Measurements from ENCODE around the gene KCNH3.

KCNH3 gene

DNA sequence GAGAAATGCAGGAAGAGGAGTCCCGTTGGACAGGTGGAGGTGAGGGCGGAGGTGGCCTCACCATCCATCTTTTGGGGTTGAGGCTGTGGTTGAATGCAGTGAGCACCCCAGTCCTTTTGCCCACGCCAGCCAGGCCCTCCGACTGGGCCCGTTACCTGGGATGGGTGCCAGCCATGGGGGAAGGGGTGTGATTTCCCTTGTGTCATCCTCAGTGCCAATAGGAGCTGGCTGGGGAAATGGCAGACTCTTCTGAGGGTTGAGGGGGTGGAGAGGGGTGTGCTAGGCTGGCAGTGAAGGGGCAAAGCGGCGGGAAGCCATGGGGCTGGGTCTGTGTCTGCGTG is 9.6 kb downstream of the KCNH3 start:
- DNase-seq = no peak

DNA sequence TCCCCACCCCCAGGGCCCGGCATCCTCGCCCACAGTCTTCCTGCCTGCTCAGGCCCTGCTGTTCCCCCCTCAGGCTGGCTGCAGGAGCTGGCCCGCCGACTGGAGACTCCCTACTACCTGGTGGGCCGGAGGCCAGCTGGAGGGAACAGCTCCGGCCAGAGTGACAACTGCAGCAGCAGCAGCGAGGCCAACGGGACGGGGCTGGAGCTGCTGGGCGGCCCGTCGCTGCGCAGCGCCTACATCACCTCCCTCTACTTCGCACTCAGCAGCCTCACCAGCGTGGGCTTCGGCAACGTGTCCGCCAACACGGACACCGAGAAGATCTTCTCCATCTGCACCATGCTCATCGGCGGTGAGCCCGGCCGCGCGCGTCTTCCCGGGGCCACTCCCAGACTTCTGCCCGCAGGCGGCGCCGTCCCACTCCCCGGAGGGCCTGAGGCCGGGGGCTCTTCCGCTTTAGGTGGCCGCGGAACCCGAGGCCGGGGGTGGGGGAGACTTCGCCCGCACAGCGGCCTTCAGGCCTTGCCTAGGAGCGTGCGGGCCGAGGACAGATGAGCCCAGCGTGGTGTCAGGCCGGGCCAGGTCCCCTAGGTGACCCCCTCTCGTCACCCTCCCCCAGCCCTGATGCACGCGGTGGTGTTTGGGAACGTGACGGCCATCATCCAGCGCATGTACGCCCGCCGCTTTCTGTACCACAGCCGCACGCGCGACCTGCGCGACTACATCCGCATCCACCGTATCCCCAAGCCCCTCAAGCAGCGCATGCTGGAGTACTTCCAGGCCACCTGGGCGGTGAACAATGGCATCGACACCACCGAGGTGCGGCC is 10.2 kb downstream of the KCNH3 start:
- no peak for DNase-seq

DNA sequence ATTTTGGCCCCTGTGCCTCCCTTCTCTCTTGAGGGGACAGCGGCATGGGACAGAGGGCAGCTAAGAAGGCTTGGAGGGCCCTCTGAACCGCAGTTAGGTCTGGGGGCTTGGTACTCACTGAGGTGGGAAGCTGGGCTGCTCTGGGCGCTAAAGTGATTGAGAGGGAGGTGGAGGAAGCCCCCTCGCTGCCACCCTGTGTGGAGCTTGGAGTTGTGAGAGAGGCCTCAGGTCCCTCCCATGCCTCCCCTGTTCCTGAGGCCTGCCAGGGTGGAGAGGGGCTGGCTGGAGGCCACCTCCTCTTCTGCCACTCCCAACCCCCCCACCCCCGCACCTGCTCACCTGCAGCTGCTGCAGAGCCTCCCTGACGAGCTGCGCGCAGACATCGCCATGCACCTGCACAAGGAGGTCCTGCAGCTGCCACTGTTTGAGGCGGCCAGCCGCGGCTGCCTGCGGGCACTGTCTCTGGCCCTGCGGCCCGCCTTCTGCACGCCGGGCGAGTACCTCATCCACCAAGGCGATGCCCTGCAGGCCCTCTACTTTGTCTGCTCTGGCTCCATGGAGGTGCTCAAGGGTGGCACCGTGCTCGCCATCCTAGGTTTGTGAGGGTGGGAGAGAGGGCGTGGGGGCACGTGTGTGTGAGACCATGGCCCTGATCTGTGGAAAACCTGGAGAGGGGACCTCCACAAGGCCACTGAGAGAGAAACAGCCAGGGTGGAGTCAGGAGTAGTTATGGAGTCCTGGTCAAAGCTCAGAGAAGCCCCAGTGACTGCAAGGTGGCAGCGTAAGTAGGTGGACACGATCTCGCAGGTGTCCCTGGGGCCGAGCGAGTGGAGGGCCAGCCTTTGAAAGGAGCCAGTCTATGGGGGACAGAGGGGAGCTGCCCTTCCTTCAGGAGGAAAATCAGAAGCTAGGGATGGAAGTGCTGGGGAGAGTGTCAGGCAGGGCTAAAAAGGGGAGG is 11.2 kb downstream of the KCNH3 start:
- DNase-seq = peak; percentile 89

DNA sequence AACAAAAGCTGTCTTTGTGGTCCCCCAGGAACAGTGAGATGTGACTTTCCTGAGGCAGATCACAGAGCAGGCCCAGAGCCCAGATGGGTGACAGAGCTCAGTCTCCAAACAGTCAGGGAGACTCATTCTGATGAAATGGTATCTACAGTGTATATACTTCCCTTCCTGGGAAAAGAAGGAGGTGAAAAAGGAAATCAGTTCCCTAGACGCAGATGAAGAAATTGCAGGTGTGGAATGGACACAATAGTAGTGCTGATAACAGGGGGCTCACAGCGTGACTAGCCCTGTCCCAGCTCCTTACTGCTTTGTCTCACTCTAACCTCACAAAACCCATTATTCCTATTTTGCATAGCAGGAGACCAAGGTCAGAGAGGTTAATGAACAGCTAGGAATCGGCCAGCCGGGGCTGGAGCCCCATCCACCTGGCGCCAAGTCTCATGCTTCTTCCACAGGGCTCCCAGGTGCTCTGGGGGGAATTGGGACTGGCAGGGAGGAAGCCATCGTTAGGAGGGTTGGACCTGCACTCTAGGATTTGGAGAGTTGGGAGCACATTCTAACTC is 11.9 kb downstream of the KCNH3 start:
- no peak for DNase-seq

DNA sequence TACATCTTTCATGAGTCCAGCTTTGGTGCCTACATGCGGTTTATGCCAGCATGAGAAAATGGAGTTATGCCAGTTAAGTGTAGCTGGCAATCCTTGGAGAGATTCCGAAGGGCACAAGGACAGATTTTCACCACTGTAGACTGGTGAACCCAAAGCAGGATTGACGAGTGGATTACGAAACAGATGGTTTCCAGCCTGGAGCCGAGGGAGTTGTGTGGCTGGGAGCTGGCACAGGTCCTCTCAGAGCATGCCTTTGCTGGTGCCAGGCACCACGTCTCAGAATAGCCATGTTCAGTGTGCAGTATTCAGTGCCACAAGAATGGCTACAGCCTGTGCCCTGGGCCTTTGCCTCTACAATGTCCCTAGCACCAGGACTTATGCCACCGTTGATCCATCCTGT is 13.2 kb downstream of the KCNH3 start:
- DNase-seq = no peak

DNA sequence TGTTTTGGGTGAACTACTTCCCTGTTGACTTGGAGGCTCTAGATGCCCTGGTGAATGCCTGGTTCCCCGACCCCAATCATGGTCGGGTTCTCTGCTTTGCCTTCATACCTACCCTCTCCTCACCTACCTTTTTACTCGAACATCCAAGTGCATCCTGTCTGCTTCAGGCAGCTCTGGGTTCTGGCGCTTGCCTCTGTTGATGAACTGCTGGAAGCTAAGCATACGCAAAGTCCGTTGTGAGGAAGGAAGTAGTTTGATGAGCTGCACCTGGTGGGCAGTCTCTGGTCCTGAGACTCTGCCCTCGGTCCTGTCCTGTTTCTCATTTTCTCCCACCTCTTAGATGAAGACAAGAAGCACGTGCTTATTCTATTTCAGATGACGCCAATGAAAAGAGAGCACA is 13.6 kb downstream of the KCNH3 start:
- DNase-seq = no peak

DNA sequence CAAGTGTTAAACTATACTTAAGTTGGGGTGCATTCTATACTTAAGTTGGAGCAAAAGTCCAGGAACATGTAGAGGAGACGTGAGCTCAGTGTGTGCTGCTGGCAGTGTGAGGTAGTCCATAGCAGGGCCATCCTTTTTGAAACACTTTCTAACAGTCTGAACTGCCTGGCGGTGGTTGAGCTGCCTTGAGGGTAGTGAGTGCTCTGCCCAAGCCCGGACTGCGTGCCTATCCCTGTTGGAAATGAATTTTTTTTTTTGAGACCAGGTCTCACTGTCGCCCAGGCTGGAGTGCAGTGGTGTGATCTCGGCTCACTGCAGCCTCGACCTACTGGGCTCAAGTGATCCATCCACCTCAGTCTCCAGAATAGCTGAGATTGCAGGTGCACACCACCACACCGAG is 14.1 kb downstream of the KCNH3 start:
- DNase-seq = no peak

DNA sequence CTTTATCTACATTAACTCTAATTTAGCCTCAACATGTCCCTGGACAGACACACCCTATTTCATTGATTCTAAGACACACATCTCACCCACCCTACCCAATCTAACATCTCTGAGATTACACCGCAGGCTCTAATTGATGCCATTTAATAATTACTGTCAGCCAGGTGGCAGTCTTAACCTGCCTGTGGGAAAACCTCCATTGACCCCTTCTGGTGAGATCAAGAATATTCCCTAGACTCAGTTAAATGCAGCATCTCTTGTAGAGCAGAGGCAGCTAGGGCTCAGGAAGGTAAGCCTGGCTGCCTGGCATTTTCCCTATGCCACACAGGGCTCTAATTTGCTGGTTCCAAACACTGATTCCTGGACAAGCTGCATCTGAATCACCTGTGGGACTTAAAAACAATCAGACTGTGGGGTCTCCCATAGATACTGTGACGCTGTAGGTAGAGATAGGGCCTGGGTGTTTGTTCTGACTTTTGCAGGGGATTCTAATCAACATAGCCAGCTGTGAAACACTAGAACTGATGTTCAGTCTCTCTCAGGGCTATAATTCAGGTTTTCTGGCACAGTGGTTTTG is 14.8 kb downstream of the KCNH3 start:
- peak; percentile 42 for DNase-seq

DNA sequence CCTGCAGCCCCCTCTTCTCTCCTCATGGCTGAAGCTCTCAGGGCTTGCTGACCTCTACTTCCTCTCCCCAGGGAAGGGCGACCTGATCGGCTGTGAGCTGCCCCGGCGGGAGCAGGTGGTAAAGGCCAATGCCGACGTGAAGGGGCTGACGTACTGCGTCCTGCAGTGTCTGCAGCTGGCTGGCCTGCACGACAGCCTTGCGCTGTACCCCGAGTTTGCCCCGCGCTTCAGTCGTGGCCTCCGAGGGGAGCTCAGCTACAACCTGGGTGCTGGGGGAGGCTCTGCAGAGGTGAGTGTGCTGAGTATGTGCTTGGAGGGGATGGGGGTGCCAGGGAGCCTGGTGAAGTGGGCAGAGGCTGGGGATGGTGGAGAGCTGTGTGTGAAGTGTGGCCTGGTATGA is 15.4 kb downstream of the KCNH3 start:
- no peak for DNase-seq

DNA sequence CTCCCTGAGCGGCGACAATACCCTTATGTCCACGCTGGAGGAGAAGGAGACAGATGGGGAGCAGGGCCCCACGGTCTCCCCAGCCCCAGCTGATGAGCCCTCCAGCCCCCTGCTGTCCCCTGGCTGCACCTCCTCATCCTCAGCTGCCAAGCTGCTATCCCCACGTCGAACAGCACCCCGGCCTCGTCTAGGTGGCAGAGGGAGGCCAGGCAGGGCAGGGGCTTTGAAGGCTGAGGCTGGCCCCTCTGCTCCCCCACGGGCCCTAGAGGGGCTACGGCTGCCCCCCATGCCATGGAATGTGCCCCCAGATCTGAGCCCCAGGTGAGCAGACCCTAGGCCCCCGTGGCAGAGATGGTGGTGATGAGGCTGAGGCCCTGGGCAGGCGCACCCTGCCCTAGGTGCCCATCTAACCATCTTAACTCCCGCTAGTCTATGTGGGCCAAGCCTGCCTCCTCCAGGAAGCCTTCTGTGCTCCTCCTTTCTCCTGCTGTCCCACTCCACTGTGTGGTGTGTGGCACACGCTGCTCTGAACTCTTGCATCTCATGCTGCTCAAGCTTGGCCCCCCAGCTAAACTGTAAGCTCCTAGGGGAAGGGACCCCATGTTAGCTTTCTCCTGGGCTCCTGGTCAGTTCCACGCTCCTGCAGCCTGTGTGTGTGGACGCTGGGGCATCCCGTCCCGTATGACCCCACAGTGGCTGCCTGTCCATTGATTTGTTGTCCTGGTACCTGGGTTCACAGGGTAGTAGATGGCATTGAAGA is 17.0 kb downstream of the KCNH3 start:
- DNase-seq = no peak

DNA sequence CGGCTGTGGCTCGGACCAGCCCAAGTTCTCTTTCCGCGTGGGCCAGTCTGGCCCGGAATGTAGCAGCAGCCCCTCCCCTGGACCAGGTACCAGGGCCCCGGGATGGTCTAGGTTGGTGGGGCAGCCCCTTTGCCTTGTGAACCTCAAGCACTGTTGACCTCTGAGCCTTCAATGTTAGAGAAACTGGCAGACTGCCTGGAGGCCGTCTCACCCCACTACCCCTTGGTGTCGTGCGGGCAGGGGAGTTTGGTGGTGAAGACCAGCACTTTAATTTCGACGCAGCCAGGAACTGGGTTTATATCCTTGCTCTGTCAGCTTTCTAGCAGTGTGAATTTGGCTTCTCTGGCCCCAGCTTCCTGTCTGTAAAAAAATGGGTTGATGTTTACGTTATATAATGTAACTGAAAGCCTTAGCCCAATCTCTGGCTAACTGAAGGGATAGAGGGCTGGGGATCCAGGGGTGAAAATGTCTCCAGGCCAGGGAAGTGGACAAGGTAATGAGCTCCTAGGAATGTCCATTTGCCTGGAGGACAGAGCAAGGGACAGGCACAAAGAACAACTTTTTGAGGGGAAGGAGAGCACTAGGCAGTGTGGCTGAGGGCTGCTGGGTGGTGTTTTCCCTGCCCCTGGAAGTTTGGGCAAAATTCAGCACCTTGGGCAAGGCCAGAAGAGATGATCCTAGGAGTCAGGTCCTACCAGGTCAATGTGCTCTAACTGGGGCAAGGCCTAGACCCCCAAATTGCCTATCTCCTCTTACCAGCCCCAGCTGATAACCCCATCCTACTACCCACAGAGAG is 17.8 kb downstream of the KCNH3 start:
- no peak for DNase-seq

DNA sequence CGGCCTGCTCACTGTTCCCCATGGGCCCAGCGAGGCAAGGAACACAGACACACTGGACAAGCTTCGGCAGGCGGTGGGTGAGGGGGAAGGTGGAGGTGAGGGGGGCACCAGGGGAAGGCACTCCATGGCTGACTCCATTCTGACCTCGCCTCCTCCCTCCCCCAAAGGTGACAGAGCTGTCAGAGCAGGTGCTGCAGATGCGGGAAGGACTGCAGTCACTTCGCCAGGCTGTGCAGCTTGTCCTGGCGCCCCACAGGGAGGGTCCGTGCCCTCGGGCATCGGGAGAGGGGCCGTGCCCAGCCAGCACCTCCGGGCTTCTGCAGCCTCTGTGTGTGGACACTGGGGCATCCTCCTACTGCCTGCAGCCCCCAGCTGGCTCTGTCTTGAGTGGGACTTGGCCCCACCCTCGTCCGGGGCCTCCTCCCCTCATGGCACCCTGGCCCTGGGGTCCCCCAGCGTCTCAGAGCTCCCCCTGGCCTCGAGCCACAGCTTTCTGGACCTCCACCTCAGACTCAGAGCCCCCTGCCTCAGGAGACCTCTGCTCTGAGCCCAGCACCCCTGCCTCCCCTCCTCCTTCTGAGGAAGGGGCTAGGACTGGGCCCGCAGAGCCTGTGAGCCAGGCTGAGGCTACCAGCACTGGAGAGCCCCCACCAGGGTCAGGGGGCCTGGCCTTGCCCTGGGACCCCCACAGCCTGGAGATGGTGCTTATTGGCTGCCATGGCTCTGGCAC is 18.5 kb downstream of the KCNH3 start:
- DNase-seq = no peak

DNA sequence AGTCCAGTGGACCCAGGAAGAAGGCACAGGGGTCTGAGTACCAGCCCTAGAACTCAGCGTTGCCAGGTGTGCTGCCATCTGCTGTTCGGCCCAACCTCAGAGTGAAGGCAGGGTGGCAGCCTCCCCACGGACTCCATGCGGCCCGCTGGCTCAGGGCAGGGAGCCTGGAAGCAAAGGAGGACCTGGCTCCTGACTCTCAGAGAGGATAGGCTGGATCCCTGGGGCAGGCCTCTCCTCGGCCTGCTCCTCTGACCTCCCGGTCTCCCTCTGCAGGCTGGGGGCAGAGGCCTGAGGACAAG is 19.0 kb downstream of the KCNH3 start:
- DNase-seq = no peak

DNA sequence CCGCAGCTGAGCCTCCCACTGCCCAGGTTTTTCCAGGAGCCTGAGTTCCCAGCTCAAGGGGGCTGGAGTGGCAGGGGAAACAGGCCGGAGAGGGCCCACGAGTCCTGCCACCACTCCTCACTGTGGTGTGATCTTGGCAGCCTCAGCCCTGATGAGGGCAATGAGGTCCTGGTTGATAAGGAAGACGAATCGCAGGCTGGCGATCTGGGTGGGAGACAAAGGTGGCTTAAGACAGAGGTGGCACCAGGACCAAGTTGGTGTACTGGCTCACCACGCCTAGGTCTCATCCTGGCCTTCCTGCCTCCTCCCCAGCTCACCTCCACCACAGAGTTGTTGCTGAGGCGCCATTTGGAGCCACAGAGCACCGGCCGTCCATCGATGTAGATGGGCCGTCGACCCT is 19.7 kb downstream of the KCNH3 start:
- DNase-seq = no peak

DNA sequence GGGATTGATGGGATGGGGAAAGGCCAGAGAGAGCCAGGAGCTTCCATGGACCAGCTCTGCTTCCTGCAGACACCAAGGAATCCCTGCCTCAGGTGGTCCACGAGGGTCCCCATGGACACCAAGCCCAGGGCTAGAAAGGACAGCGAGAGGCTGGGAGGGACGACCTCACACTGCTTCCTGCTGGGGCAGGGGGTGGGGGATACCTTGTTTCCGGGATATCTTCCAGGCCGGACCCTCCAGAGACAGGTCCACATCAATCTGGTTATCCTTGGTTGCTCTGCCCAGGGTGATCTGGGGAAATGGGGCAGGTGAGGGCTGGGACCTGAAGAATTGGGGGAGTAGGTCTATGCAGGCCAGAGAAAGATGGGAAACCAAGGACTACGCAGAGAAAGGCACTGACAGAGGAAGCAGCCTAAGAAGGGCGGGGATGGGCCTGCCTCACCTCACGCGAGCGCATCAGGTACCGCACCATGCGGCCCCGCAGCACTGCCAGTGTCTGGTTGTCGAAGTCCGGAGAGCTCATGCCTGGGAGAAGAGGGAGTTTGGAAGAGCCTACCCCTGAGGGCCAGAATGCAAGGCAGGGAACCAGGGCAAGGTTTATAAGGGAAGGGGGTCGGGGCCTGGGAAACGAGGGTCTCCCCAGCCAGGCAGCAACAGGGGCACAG is 20.3 kb downstream of the KCNH3 start:
- no peak for DNase-seq

DNA sequence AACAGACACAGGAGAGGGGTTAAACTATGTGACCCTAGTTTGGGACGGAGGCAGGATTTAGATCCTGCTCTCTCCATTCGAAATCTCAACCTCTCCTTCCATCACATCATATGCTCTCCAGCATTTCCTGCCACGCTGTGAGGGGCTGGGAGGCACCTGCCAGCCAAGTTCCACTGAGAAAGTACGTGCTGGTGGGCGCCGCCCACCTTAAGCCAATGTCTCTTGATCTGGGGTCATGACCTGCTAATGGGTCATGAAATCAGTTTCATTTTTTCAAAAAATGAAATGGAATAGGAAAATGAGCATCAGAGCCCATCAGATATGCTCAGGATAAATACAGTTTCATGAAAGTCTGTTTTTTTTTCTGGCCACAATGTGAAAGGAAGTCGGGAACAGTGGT is 21.9 kb downstream of the KCNH3 start:
- no peak for DNase-seq

DNA sequence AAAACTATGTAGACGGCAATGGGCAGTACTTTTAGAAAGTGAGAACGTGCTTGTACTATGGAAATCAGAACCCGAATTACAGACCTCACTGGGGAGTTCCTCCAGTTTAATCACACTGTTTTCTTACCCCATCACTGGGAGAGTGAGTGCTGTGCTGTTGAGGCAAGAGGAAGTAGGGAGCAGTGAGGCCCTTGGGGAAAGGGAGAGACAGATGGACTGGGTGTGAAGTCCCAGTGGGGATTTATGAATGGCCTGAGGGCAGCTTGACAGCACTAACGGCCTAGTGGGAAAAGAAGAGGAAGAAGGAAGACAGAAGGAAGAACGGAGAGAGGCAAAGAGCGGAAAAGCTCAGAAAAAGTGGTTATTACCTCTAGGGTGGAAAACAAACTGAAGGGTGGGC is 23.4 kb downstream of the KCNH3 start:
- no peak for DNase-seq

DNA sequence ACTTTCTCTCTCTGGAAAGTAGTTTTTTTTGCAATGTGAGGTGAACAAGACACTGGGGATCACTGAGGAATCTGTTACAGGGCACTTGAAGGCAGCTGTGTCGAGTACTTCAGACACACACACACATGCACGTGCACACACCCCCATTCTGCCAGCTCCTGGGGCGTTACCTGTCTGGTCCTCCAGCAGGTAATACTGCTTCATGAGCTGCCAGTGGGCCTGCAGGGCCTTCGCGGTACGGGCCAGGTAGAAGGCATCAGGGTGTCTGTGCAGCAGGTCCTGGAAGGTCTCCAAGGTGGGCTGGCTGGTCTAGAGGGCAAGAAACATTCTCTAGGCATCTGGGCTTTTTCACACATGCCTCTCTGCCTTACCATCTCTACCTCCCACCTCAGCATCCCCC is 24.0 kb downstream of the KCNH3 start:
- no peak for DNase-seq

DNA sequence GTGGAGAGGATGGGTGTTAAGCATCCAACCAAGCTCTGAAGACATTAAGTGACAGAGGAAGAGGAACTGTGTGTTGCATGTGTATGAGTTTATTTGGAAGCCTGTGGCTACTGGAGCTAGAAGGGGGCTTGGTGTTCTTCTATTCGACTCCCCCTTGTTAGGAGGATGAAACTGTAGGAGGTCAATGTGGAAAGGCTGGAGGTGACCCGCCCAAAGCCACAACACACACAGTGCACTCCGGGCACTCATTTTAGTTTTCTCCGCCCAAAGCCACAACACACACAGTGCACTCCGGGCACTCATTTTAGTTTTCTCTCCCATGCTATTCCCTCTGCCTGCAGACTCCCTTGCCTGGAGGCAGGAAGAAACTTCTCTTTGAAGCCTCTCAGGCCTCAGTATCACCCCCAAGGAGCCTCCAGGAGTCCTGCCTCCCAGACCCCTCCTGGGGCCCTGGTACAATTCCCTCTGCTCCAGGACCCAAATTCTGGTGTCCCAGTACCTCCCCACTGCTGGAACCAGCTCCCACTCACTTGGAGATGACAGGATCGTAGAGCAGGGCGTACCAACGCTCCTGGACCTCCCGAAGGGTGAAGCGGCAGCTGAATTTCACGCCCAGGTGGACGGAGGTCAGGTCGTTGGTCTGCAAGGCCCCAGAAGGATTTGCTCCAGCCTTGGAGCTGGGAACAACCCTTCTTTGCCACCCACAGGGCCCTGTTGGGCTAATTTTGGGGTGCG is 25.3 kb downstream of the KCNH3 start:
- DNase-seq = no peak

Data from NCI-H774 (cell line).